SK-N-MC (cell line): ENCODE results near the gene KRT73.

ENCODE experiments used
- EZH2 ChIP-seq: fragments of 200-600 bp; sonication (generic); IDR thresholded peaks from one replicate; pipeline ENCODE4 v1.6.1; 2017; ENCODE audit warnings: antibody characterized with exemption
- FOXP2 ChIP-seq: optimal IDR thresholded peaks from 2 replicates; pipeline ENCODE3; 2011; ENCODE audit warnings: mild to moderate bottlenecking, moderate library complexity; ENCODE audit not compliant: insufficient read depth; ENCODE audit errors: extremely low read length, control extremely low read depth
- POLR2AphosphoS5 ChIP-seq: IDR thresholded peaks from 2 replicates; pipeline ENCODE4 v1.6.1; 2012; ENCODE audit warnings: mild to moderate bottlenecking, low read depth, low read length, borderline replicate concordance

GRCh38 chr12:52632656-52633055, 14.3 kb upstream of the KRT73 start:
- TF ChIP-seq EZH2, result no peak
- no peak for TF ChIP-seq FOXP2
- TF ChIP-seq POLR2AphosphoS5, result no peak
